GM21717 (cell line): ENCODE data around the gene SOCS6.
"Not testable (repeated sequence)": the region's sequence is repeated elsewhere in the genome, so short reads cannot be mapped to it uniquely, and the experiment has no call there.

ENCODE experiments used
- ATAC-seq: cut with Tn5 transposase; IDR thresholded peaks from one replicate; pipeline ENCODE4 v1.9.1; 2021; ENCODE audit warnings: mild to moderate bottlenecking, moderate library complexity; ENCODE audit not compliant: unreplicated experiment

The SOCS6 gene

GRCh38 chr18:70321616-70322015 is 32.8 kb downstream of the SOCS6 start:
- ATAC-seq, result no peak

- ATAC-seq, result no peak
Observed at GRCh38 chr18:70322385-70322784, 33.5 kb downstream of the SOCS6 start.

GRCh38 chr18:70322928-70323327 is 34.1 kb downstream of the SOCS6 start:
- no peak for ATAC-seq

GRCh38 chr18:70324897-70325296 is 36.1 kb downstream of the SOCS6 start:
- no peak for ATAC-seq

- no peak for ATAC-seq
Observed at GRCh38 chr18:70326255-70326654, 37.4 kb downstream of the SOCS6 start.

GRCh38 chr18:70328169-70328568 is 39.3 kb downstream of the SOCS6 start:
- ATAC-seq, result no peak

GRCh38 chr18:70329071-70329470 is 40.2 kb downstream of the SOCS6 start:
- no peak for ATAC-seq

GRCh38 chr18:70330887-70331286 is 42.0 kb downstream of the SOCS6 start:
- ATAC-seq, result no peak

GRCh38 chr18:70331456-70332097 is 42.7 kb downstream of the SOCS6 start:
- ATAC-seq, result no peak

- ATAC-seq, result no peak
Observed at GRCh38 chr18:70332694-70333093, 43.8 kb downstream of the SOCS6 start.

GRCh38 chr18:70333316-70333715 is 44.5 kb downstream of the SOCS6 start:
- ATAC-seq, result no peak

GRCh38 chr18:70333757-70334156 is 44.9 kb downstream of the SOCS6 start:
- no peak for ATAC-seq

- ATAC-seq, result no peak
Observed at GRCh38 chr18:70334264-70334663, 45.4 kb downstream of the SOCS6 start.

GRCh38 chr18:70334728-70335329 is 46.0 kb downstream of the SOCS6 start:
- no peak for ATAC-seq

- ATAC-seq, result no peak
Observed at GRCh38 chr18:70335892-70336726, 47.3 kb downstream of the SOCS6 start.

- peak; percentile 81 for ATAC-seq
Observed at GRCh38 chr18:70337139-70337972, 48.5 kb downstream of the SOCS6 start.

GRCh38 chr18:70338890-70339289 is 50.0 kb downstream of the SOCS6 start:
- ATAC-seq, result no peak

- ATAC-seq, result no peak
Observed at GRCh38 chr18:70339915-70340314, 51.1 kb downstream of the SOCS6 start.

GRCh38 chr18:70348481-70348880 is 59.6 kb downstream of the SOCS6 start:
- not testable (repeated sequence) for ATAC-seq

- no peak for ATAC-seq
Observed at GRCh38 chr18:70349316-70349715, 60.5 kb downstream of the SOCS6 start.

GRCh38 chr18:70354080-70354479 is 65.2 kb downstream of the SOCS6 start:
- ATAC-seq, result no peak
